ES-I3 (cell line): ENCODE measurements around the gene LYPD8.

Source experiments
- H3K36me3 ChIP-seq: 2 replicates; pipeline ENCODE4 v1.6.1; 2013; ENCODE audit warnings: mild to moderate bottlenecking, low read length, control low read depth, moderate library complexity; ENCODE audit not compliant: insufficient read depth
- H3K4me1 ChIP-seq: 2 replicates; pipeline ENCODE4 v1.6.1; 2013; ENCODE audit warnings: mild to moderate bottlenecking, control low read depth, low read length; ENCODE audit not compliant: insufficient read depth
- H3K9ac ChIP-seq: 2 replicates; pipeline ENCODE4 v1.6.1; 2013; ENCODE audit warnings: low read depth, mild to moderate bottlenecking, low read length, moderate library complexity
- H3K9me3 ChIP-seq: 2 replicates; pipeline ENCODE4 v1.6.1; 2013; ENCODE audit warnings: mild to moderate bottlenecking, low read length, moderate library complexity; ENCODE audit not compliant: control insufficient read depth, insufficient read depth

Gene LYPD8

DNA sequence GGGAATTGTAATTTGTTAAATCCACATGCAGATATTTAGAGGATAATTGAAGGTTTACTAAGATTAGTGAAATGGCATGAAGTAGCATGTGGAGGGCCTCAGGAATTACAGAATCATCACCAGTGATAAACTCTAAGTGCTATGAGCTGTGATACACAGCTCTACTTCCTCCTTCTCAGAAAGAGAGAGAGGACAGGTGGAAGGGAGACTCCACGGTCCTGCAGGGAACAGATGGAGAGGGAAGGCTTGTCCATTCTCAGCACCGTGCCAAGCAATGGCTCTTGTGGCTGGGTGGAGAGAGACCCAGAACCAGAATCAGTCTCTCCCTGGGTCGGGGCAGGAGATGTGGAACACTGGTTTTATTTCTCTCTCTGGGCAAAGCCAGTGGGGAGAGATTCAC is 27.8 kb upstream of the LYPD8 start:
- no peaks in the 10 kb centered on the region for H3K9me3 ChIP-seq
- no peaks in the 10 kb centered on the region for H3K36me3 ChIP-seq
- no peaks in the 10 kb centered on the region for H3K4me1 ChIP-seq
- no peak overlapping the region for H3K9ac ChIP-seq

- Histone ChIP-seq H3K4me1 (no peaks in the 10 kb centered on the region), H3K9ac (no peak overlapping the region), H3K9me3 (no peaks in the 10 kb centered on the region), H3K36me3 (no peaks in the 10 kb centered on the region)
Observed at GRCh38 chr1:248782416-248783141, 27.0 kb upstream of the LYPD8 start.

GRCh38 chr1:248779350-248779749 is 23.8 kb upstream of the LYPD8 start:
- Histone ChIP-seq H3K36me3 (no peaks in the 10 kb centered on the region), H3K4me1 (no peaks in the 10 kb centered on the region), H3K9me3 (no peaks in the 10 kb centered on the region), H3K9ac (no peak overlapping the region)

DNA sequence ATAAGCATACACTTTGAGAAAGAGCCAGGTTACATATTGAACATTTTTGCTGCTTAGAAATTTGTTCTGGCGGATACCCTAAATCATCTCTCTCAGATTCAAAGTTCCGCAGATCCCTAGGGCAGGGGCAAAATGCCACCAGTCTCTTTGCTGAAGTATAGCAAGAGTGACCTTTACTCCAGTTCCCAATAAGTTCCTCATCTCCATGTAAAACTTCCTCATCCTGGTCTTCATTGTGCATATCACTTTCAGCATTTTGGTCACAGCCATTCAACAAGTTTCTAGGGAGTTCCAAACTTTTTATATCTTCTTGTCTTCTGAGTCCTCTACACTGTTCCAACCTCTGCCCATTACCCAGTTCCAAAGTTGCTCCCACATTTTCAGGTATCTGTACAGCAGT is 23.3 kb upstream of the LYPD8 start:
- Histone ChIP-seq H3K4me1 (no peaks in the 10 kb centered on the region), H3K9me3 (no peaks in the 10 kb centered on the region), H3K36me3 (no peaks in the 10 kb centered on the region), H3K9ac (no peak overlapping the region)

DNA sequence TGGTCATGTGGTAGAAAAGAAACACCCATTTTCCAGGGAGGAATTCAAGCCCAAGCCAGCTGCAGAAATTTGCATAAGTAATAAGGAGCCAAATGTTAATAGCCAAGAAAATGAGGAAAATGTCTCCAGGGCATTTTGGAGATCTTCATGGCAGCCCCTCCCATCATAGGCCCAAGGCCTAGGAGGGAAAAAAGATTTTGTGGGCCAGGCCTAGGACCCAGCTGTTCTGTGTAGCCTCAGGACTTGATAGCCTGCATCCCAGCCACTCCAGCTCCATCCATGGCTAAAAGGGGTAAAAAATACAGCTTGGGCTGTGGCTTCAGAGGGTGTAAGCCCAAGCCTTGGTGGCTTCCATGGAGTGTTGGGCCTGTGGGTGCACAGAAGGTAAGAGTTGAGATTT is 21.4 kb upstream of the LYPD8 start:
- Histone ChIP-seq H3K36me3 (no peaks in the 10 kb centered on the region), H3K4me1 (no peaks in the 10 kb centered on the region), H3K9ac (no peak overlapping the region), H3K9me3 (no peaks in the 10 kb centered on the region)

- no peaks in the 10 kb centered on the region for H3K36me3 ChIP-seq
- no peaks in the 10 kb centered on the region for H3K9me3 ChIP-seq
- H3K4me1 ChIP-seq = no peaks in the 10 kb centered on the region
- H3K9ac ChIP-seq = no peak overlapping the region
Observed at GRCh38 chr1:248775441-248775840, 19.9 kb upstream of the LYPD8 start.

- Histone ChIP-seq H3K9ac (no peak overlapping the region), H3K36me3 (no peaks in the 10 kb centered on the region), H3K4me1 (no peaks in the 10 kb centered on the region), H3K9me3 (no peaks in the 10 kb centered on the region)
Observed at GRCh38 chr1:248759644-248760043, 4.1 kb upstream of the LYPD8 start.

- Histone ChIP-seq H3K9ac (no peak overlapping the region), H3K4me1 (no peaks in the 10 kb centered on the region), H3K9me3 (no peaks in the 10 kb centered on the region), H3K36me3 (no peaks in the 10 kb centered on the region)
Observed at GRCh38 chr1:248758352-248758751, 2.8 kb upstream of the LYPD8 start.

DNA sequence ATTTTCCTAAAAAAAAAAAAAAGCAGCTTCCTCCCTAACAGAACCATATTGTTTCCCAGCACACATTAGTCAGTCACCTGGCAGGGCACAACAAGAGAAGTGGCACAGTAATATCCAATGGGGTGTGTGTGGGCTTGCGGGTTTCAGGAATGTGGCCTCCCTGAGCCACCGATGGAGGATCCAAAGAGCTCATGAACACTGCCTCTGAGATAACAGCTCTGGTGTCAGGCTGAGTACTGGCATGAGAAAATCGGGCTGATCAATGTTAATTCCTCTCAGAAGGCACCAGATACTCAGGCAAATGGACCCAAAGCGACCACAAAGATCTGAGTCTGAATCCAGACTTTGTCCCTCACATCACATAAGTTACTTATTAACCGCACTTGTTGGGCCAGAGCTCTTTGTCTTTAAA is 2.2 kb upstream of the LYPD8 start:
- no peaks in the 10 kb centered on the region for H3K4me1 ChIP-seq
- no peak overlapping the region for H3K9ac ChIP-seq
- no peaks in the 10 kb centered on the region for H3K9me3 ChIP-seq
- H3K36me3 ChIP-seq = no peaks in the 10 kb centered on the region

DNA sequence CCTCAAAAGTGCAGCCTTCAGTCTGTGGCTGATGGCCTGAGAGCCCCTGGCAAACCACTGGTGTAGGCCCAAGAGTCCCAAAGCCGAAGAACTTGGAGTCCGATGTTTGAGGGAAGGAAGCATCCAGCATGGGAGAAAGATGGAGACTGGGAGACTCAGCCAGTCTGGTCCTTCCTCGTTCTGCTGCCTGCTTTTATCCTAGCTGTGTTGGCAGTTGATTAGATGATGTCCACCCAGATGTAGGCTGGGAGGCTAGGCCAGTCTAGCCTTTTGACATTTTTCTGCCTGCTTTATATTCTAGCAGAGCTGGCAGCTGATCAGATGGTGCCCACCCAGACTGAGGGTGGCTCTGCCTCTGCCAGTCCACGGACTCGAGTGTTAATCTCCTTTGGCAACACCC is 1.1 kb upstream of the LYPD8 start:
- no peak overlapping the region for H3K9ac ChIP-seq
- no peaks in the 10 kb centered on the region for H3K9me3 ChIP-seq
- H3K4me1 ChIP-seq = no peaks in the 10 kb centered on the region
- no peaks in the 10 kb centered on the region for H3K36me3 ChIP-seq

DNA sequence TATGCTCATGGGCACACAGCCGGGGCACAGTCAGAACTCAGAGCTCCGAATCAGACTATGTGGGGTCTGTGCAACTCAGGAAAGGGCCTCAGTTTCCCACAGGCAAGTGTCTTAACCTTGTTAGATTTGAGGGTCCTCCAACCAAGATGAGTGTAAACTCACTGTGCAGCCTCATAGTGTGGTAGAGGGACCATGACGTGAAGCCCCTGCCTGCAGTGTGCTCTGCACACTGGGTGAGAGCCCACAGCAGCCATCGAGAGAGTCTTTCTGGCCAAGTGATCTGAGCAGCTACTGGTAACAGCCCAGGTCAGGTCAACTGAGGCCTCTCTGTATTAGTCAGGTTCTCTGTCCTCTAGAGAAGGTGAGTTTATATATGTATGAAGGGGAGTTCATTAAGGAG is 592 bp upstream of the LYPD8 start:
- no peaks in the 10 kb centered on the region for H3K36me3 ChIP-seq
- no peaks in the 10 kb centered on the region for H3K9me3 ChIP-seq
- H3K4me1 ChIP-seq = no peaks in the 10 kb centered on the region
- no peak overlapping the region for H3K9ac ChIP-seq

- Histone ChIP-seq H3K36me3 (no peaks in the 10 kb centered on the region), H3K4me1 (no peaks in the 10 kb centered on the region), H3K9me3 (no peaks in the 10 kb centered on the region), H3K9ac (no peak overlapping the region)
Observed at GRCh38 chr1:248753708-248754280, 1.8 kb downstream of the LYPD8 start.

GRCh38 chr1:248753029-248753594 is 2.4 kb downstream of the LYPD8 start:
- Histone ChIP-seq H3K9me3 (no peaks in the 10 kb centered on the region), H3K9ac (no peak overlapping the region), H3K4me1 (no peaks in the 10 kb centered on the region), H3K36me3 (no peaks in the 10 kb centered on the region)

- H3K36me3 ChIP-seq = no peaks in the 10 kb centered on the region
- no peaks in the 10 kb centered on the region for H3K9me3 ChIP-seq
- H3K4me1 ChIP-seq = no peaks in the 10 kb centered on the region
- no peak overlapping the region for H3K9ac ChIP-seq
Observed at GRCh38 chr1:248752161-248753028, 3.2 kb downstream of the LYPD8 start.
